K562 (cell line): ENCODE measurements around the gene TM9SF3. TPM values are rescaled to one million over a fixed set of nuclear protein-coding genes. Genes with fewer than 3 reads are reported as not detected.

ENCODE experiments used
- ATAC-seq: fragments of 200-7000 bp; cut with Tn5 transposase; 3 replicates; pipeline ENCODE4 v1.9.1; 2020; ENCODE audit warnings: moderate library complexity
- BruUV-seq: library from RNA; stranded (reverse); fragments of 400-500 nt; replicated peaks from 2 replicates; lab custom pipeline; 2021; lab: Mats Ljungman, UMichigan
- CTCF ChIA-PET: fragments of 300-600 bp; formaldehyde crosslinking; extraction: SDS; loops from one replicate; lab custom pipeline; 2021; ENCODE audit warnings: low intra/inter-chr PET ratio; lab: Yijun Ruan, JAX
- POLR2A ChIA-PET: fragments of 300-600, 350-650 bp; sonication (Branson Sonifier 250); formaldehyde crosslinking; extraction: SDS; loops from one replicate; lab custom pipeline; 2021; ENCODE audit warnings: antibody characterized with exemption, inconsistent platforms; lab: Yijun Ruan, JAX
- DNase-seq, 4 experiments: peaks; one replicate each; pipeline versions ENCODE4 v3.0.0 to v3.0.0-alpha.2; 2011 to 2018; ENCODE audit warnings: low spot score in 3 of 4, mixed read lengths in 3 of 4; ENCODE audit errors: extremely low read depth in 1 of 4
- FAIRE-seq: peaks from 2 replicates; lab custom pipeline; 2011; peaks lifted over from hg19 to GRCh38; lab: Jason Lieb, UNC
- H2AFZ ChIP-seq: 2 replicates; pipeline ENCODE4 v1.6.0; 2011; ENCODE audit warnings: low read depth, low read length, control low read depth, inconsistent platforms
- H3K27ac ChIP-seq: fragments of 200-600 bp; 3 replicates; pipeline ENCODE4 v1.8.0; 2011; ENCODE audit warnings: low read depth, mild to moderate bottlenecking, control low read depth, inconsistent platforms, low read length, moderate library complexity, mixed read lengths; ENCODE audit errors: extremely low read depth
- H3K27me3 ChIP-seq, 2 experiments: fragments of 300-600 bp in 1 of 2; 2 replicates in 1 of 2; 3 replicates in 1 of 2; pipeline versions ENCODE4 v1.6.0 to v1.8.0; 2011; ENCODE audit warnings: inconsistent platforms in 2 of 2, low read length in 2 of 2, mild to moderate bottlenecking in 1 of 2, mixed read lengths in 1 of 2, moderate library complexity in 1 of 2; ENCODE audit not compliant: control insufficient read depth in 2 of 2, insufficient read depth in 2 of 2
- H3K36me3 ChIP-seq: fragments of 300-600 bp; 3 replicates; pipeline ENCODE4 v1.8.0; 2011; ENCODE audit warnings: mild to moderate bottlenecking, low read length, inconsistent platforms; ENCODE audit not compliant: control insufficient read depth, insufficient read depth
- H3K4me1 ChIP-seq, 2 experiments: fragments of 200-600 bp in 1 of 2; replicated peaks in 1 of 2; 2 replicates in 1 of 2; 3 replicates in 1 of 2; pipeline versions ENCODE4 v1.5.1 to v1.8.0; 2011; ENCODE audit warnings: inconsistent platforms in 2 of 2, low read length in 2 of 2, mild to moderate bottlenecking in 1 of 2, mixed read lengths in 1 of 2, moderate library complexity in 1 of 2; ENCODE audit not compliant: control insufficient read depth in 2 of 2, insufficient read depth in 2 of 2
- H3K4me2 ChIP-seq: 2 replicates; pipeline ENCODE4 v1.6.1; 2011; ENCODE audit warnings: low read length, control low read depth, inconsistent platforms, mixed read lengths; ENCODE audit not compliant: insufficient read depth
- H3K4me3 ChIP-seq: fragments of 200-600 bp; sonication (generic), shearing (Covaris generic); 2 replicates; pipeline ENCODE4 v1.5.1; 2016; ENCODE audit warnings: control low read depth, inconsistent platforms
- H3K79me2 ChIP-seq: fragments of 200-600 bp; 3 replicates; pipeline ENCODE4 v1.8.0; 2011; ENCODE audit warnings: low read length, inconsistent platforms; ENCODE audit not compliant: control insufficient read depth, insufficient read depth
- H3K9ac ChIP-seq, 2 experiments: 2 replicates each; pipeline versions ENCODE4 v1.6.0 to v1.6.1; 2011; ENCODE audit warnings: low read depth in 2 of 2, low read length in 2 of 2, control low read depth in 1 of 2, inconsistent platforms in 1 of 2, mild to moderate bottlenecking in 1 of 2, mixed read lengths in 1 of 2; ENCODE audit not compliant: insufficient read depth in 1 of 2
- H3K9me1 ChIP-seq: one replicate; pipeline ENCODE4 v1.6.0; 2011; ENCODE audit warnings: inconsistent platforms, mild to moderate bottlenecking, low read length, moderate library complexity; ENCODE audit not compliant: control insufficient read depth, insufficient read depth
- H3K9me3 ChIP-seq: replicated peaks from 2 replicates; pipeline ENCODE4 v1.5.1; 2011; ENCODE audit warnings: low read depth, low read length, inconsistent platforms; ENCODE audit not compliant: control insufficient read depth, insufficient read depth
- H4K20me1 ChIP-seq: replicated peaks from 2 replicates; pipeline ENCODE4 v1.6.1; 2011; ENCODE audit warnings: low read length, inconsistent platforms, mixed read lengths; ENCODE audit not compliant: control insufficient read depth, insufficient read depth
- ARID2 ChIP-seq: fragments of 450-650 bp; IDR thresholded peaks from 2 replicates; pipeline ENCODE4 v1.6.1; 2017; ENCODE audit warnings: antibody characterized with exemption, mild to moderate bottlenecking
- COPS2 ChIP-seq: fragments of 450-650 bp; conservative IDR thresholded peaks from 2 replicates; pipeline ENCODE4 v1.6.1; 2016; ENCODE audit warnings: mild to moderate bottlenecking, moderate library complexity
- CSDE1 ChIP-seq, 2 experiments: fragments of 450-650 bp; IDR thresholded peaks; 2 replicates each; pipeline ENCODE4 v1.6.1; 2016; ENCODE audit warnings: mild to moderate bottlenecking in 1 of 2
- FOXJ2 ChIP-seq: fragments of 200-800 bp; sonication (Bioruptor generic); IDR thresholded peaks from 2 replicates; pipeline ENCODE4 v1.6.1; 2016; ENCODE audit warnings: missing genetic modification characterization, missing compliant biosample characterization
- LEF1 ChIP-seq: fragments of 450-650 bp; IDR thresholded peaks from 2 replicates; pipeline ENCODE4 v1.6.1; 2016; ENCODE audit warnings: mild to moderate bottlenecking
- MBD2 ChIP-seq: sonication (generic); IDR thresholded peaks from 2 replicates; pipeline ENCODE4 v1.6.1; 2016; ENCODE audit warnings: low read depth, borderline replicate concordance
- PHF20 ChIP-seq: fragments of 450-650 bp; IDR thresholded peaks from 2 replicates; pipeline ENCODE4 v1.6.1; 2018; ENCODE audit not compliant: partially characterized antibody
- POLR3A ChIP-seq: IDR thresholded peaks from 2 replicates; pipeline ENCODE4 v1.6.1; 2011; ENCODE audit warnings: borderline replicate concordance, mild to moderate bottlenecking, moderate library complexity; ENCODE audit not compliant: insufficient read length, insufficient read depth; ENCODE audit errors: extremely low read depth
- PPARD ChIP-seq: fragments of 250-450 bp; sonication (Bioruptor Pico); IDR thresholded peaks from 2 replicates; pipeline ENCODE4 v1.8.0; 2022; ENCODE audit warnings: inconsistent platforms, mild to moderate bottlenecking, moderate library complexity
- RNF2 ChIP-seq: sonication (generic); IDR thresholded peaks from 2 replicates; pipeline ENCODE4 v1.6.1; 2016
- SREBF1 ChIP-seq: fragments of 150-350 bp; IDR thresholded peaks from 2 replicates; pipeline ENCODE4 v1.6.1; 2014; ENCODE audit warnings: antibody characterized with exemption, low read depth, low read length, borderline replicate concordance
- TRIM24 ChIP-seq, 2 experiments: fragments of 450-650 bp; IDR thresholded peaks; 2 replicates each; pipeline ENCODE4 v1.6.1; 2016
- XRCC4 ChIP-seq: IDR thresholded peaks from one replicate; pipeline ENCODE4 v1.6.1; 2011; ENCODE audit not compliant: insufficient read depth, insufficient read length; ENCODE audit errors: extremely low read depth
- ZNF121 ChIP-seq: sonication (generic); formaldehyde crosslinking; conservative IDR thresholded peaks from 2 replicates; pipeline ENCODE4 v1.8.0; 2022; ENCODE audit warnings: missing genetic modification reagents
- ZNF41 ChIP-seq: fragments of 250-450 bp; sonication (Bioruptor Pico); conservative IDR thresholded peaks from 2 replicates; pipeline ENCODE4 v1.4.0; 2020; ENCODE audit warnings: mild to moderate bottlenecking
- ZNF586 ChIP-seq: fragments of 450-650 bp; formaldehyde crosslinking; conservative IDR thresholded peaks from 2 replicates; pipeline ENCODE4 v1.4.0; 2020; ENCODE audit warnings: mild to moderate bottlenecking, moderate library complexity
- ZNF76 ChIP-seq: fragments of 250-450 bp; sonication (Bioruptor Pico); IDR thresholded peaks from 2 replicates; pipeline ENCODE4 v1.4.0; 2020; ENCODE audit warnings: mild to moderate bottlenecking, moderate library complexity, borderline replicate concordance
- WGBS: fragments of 100-300 bp; shearing (Covaris generic); methylation state at CpG from one replicate; pipeline ENCODE4 v1.1.6; 2016; ENCODE audit warnings: low coverage, mixed read lengths; ENCODE audit not compliant: insufficient coverage; ENCODE audit errors: missing lambda C conversion rate; 5-methylcytosine and 5-hydroxymethylcytosine counted together
- in situ Hi-C: fragments of 300-500 bp; cut with MboI; formaldehyde crosslinking; loops from 4 replicates; pipeline ENCODE4 v1.15.0; 2018; ENCODE audit warnings: inconsistent platforms, mixed read lengths
- intact Hi-C: fragments of 100-400 bp; cut with micrococcal nuclease; formaldehyde crosslinking; loops from 2 replicates; pipeline ENCODE4 v1.14.2; 2022
- polyA plus RNA-seq, 8 experiments: library from polyadenylated mRNA; depleted of rRNA in 4 of 8; stranded (reverse) in 5 of 8; unstranded in 3 of 8; fragments of >200 nt; fragmentation: Nextera tagmentation in 2 of 8; fragmentation: Illumina TruSeq in 1 of 8; extraction: Ambion mirVana in 2 of 8; extraction: Trizol in 1 of 8; gene quantifications; 2 replicates each; pipeline versions ENCODE4 v1.2.1 to v1.2.3, GENCODE V29; 2011 to 2014; ENCODE audit warnings: inconsistent platforms in 1 of 8, missing spikeins in 1 of 8
- total RNA-seq, 7 experiments: library from RNA; depleted of rRNA in 6 of 7; stranded (reverse); fragments of >200 nt in 6 of 7; fragmentation: Illumina TruSeq in 2 of 7; extraction: Trizol in 2 of 7; gene quantifications; 2 replicates each; pipeline versions ENCODE4 v1.2.1 to v1.2.3, GENCODE V29; 2011 to 2021; ENCODE audit warnings: low replicate concordance in 1 of 7
- TF ChIP-seq, protein P1 (sequence below): fragments of 200-400 bp; formaldehyde crosslinking; IDR thresholded peaks from 2 replicates; pipeline ENCODE4 v1.6.1; 2017; ENCODE audit warnings: mild to moderate bottlenecking, low read depth, low read length, moderate library complexity
- TF ChIP-seq, protein P2 (sequence below): fragments of 250-450 bp; sonication (Bioruptor Pico); IDR thresholded peaks from 2 replicates; pipeline ENCODE4 v1.9.0; 2021; ENCODE audit warnings: mild to moderate bottlenecking, inconsistent platforms

Gene TM9SF3
- total and polyA plus RNA-seq, 9 of the 15 experiments (the other 6 are each of a cell fraction or from before 2014, with no cell fraction given): 16.1 to 63.1 (median 34.9) TPM

DNA sequence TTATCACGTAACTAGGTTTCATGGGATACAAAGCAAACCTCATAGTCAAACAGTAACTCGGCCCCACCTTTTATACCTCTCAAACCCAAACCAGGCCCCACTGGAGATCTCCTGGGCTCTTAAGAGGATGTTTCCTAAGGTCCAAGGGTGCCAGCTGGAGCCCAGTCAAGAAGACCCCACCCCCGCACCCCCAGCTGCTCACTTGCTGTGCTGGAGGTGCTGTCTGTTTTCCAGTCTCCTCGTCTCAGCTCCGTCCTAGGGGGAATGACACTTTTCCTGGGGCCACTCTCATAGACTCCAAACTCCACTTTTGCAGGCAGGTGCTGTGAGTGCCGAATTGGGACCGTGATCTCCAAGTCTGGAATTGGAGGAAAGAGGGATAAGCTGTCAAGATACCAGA is 22.7 kb upstream of the TM9SF3 start:
- ChIA-PET POLR2A (no interaction called here), CTCF (no interaction called here)
- FAIRE-seq (no peak), DNase-seq (no peak), ATAC-seq (no peak)
- in situ Hi-C loops (no loop called here), intact Hi-C loops (no loop called here)
- no peaks in the 10 kb centered on the region for H3K9me3 ChIP-seq
- H3K4me3 ChIP-seq: no peak overlapping the region
- no peaks in the 10 kb centered on the region for H4K20me1 ChIP-seq
- H3K27me3 ChIP-seq: no peaks in the 10 kb centered on the region
- WGBS: 58% methylated on average over 6 of the region's 7 CpGs
- peaks cover 11 to 14% of the 10 kb centered on the region in 2 experiments; a peak in 4 of 5 replicates for H3K4me1 ChIP-seq
- H3K9me1 ChIP-seq: no peaks in the 10 kb centered on the region
- no peaks in the 10 kb centered on the region for H3K36me3 ChIP-seq
- no TSS peak for BruUV-seq
- H3K4me2 ChIP-seq: no peak overlapping the region
- no peak overlapping the region for H3K9ac ChIP-seq
- H3K27ac ChIP-seq: no peak overlapping the region
- TF ChIP-seq FOXJ2 (tag) (no peak), CSDE1 (IDR thresholded peaks at IDR 0.05) (no peak), SREBF1 (no peak), RNF2 (no peak), POLR3A (no peak), PHF20 (no peak), XRCC4 (no peak), TRIM24 (IDR thresholded peaks at IDR 0.05) (no peak), PPARD (CRISPR knock-in tag) (no peak), ZNF121 (CRISPR knock-in tag) (no peak), ZNF41 (CRISPR knock-in tag) (no peak), LEF1 (no peak), ZNF76 (CRISPR knock-in tag) (no peak), COPS2 (no peak), ARID2 (no peak), ZNF586 (CRISPR knock-in tag) (no peak), MBD2 (no peak)
- TF ChIP-seq, protein P1, sequence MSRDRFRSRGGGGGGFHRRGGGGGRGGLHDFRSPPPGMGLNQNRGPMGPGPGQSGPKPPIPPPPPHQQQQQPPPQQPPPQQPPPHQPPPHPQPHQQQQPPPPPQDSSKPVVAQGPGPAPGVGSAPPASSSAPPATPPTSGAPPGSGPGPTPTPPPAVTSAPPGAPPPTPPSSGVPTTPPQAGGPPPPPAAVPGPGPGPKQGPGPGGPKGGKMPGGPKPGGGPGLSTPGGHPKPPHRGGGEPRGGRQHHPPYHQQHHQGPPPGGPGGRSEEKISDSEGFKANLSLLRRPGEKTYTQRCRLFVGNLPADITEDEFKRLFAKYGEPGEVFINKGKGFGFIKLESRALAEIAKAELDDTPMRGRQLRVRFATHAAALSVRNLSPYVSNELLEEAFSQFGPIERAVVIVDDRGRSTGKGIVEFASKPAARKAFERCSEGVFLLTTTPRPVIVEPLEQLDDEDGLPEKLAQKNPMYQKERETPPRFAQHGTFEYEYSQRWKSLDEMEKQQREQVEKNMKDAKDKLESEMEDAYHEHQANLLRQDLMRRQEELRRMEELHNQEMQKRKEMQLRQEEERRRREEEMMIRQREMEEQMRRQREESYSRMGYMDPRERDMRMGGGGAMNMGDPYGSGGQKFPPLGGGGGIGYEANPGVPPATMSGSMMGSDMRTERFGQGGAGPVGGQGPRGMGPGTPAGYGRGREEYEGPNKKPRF: no peak
- TF ChIP-seq, protein P2, sequence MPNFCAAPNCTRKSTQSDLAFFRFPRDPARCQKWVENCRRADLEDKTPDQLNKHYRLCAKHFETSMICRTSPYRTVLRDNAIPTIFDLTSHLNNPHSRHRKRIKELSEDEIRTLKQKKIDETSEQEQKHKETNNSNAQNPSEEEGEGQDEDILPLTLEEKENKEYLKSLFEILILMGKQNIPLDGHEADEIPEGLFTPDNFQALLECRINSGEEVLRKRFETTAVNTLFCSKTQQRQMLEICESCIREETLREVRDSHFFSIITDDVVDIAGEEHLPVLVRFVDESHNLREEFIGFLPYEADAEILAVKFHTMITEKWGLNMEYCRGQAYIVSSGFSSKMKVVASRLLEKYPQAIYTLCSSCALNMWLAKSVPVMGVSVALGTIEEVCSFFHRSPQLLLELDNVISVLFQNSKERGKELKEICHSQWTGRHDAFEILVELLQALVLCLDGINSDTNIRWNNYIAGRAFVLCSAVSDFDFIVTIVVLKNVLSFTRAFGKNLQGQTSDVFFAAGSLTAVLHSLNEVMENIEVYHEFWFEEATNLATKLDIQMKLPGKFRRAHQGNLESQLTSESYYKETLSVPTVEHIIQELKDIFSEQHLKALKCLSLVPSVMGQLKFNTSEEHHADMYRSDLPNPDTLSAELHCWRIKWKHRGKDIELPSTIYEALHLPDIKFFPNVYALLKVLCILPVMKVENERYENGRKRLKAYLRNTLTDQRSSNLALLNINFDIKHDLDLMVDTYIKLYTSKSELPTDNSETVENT (CRISPR knock-in tag): no peak
- H3K79me2 ChIP-seq: no peaks in the 10 kb centered on the region
- no peak overlapping the region for H2AFZ ChIP-seq
